ENCODE data around the gene EPS8L1. TPM values are rescaled to one million over a fixed set of nuclear protein-coding genes. Genes with fewer than 3 reads are reported as not detected.

Gene EPS8L1
- total and polyA plus RNA-seq, 3 donors from 2014 or later: 3.4 to 13.3 (median 3.6) TPM

DNA sequence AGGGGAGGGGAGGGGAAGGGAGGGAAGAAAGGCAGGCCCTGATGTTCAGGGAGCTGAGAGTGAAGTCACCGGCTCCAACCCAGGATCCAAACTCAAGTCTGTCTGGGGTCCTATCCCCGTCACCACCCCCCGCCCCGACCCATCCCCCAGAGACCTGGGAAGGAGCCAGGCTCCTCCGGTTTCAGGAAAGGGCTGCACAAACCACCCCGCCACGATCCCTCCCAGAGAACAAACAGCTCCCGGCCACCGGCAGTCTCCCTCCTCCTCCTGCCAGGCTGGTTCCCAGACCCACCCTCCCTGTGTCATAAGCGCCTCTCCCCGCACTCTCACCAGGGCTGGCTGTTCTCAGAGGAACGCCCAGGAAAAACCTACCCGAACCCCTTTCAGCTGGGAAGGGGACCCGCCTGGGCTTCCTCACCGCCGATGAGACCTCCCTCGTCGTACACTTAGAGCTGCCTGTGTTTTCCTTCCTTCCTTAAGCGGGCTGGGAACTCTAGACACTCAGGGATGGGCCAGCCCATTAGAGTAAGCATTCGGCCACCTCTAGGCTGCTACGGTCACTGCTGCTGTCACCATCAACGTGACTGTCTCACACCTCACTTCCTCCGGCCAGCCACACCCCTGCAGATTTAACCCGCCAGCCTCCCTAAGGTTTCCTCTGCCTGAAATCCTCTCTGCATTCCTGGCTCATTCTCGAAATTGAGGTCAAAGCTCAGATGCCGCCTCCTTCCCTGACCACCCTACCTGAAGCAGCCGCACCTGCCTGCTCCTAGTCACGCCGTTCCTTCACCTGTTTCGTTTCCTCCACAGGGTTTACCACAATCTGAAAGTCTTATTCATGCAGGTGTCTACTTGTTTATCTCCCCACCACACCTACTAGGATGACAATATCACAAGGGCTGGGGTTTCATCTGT is 6.5 kb upstream of the EPS8L1 start:
- Histone ChIP-seq H3K4me1 (peaks cover 2% of the 10 kb centered on the region), H3K4me3 (no peak overlapping the region), H3K27ac (no peak overlapping the region), H3K27me3 (no peaks in the 10 kb centered on the region), H3K36me3 (ENCODE audit: low read depth, missing control alignments) (no peaks in the 10 kb centered on the region), H3K9me3 (no peaks in the 10 kb centered on the region)
- TF ChIP-seq, protein P1, sequence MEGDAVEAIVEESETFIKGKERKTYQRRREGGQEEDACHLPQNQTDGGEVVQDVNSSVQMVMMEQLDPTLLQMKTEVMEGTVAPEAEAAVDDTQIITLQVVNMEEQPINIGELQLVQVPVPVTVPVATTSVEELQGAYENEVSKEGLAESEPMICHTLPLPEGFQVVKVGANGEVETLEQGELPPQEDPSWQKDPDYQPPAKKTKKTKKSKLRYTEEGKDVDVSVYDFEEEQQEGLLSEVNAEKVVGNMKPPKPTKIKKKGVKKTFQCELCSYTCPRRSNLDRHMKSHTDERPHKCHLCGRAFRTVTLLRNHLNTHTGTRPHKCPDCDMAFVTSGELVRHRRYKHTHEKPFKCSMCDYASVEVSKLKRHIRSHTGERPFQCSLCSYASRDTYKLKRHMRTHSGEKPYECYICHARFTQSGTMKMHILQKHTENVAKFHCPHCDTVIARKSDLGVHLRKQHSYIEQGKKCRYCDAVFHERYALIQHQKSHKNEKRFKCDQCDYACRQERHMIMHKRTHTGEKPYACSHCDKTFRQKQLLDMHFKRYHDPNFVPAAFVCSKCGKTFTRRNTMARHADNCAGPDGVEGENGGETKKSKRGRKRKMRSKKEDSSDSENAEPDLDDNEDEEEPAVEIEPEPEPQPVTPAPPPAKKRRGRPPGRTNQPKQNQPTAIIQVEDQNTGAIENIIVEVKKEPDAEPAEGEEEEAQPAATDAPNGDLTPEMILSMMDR (IDR thresholded peaks at IDR 0.05): no peak
- no peak for TF ChIP-seq POLR2A (IDR thresholded peaks at IDR 0.05)
- 30 to 31% methylated on average over 26 to 29 of the region's 30 CpGs for WGBS, 2 donors
- no peak for DNase-seq
- intact Hi-C loops (cut with DNase I; ENCODE audit: low total_unique reads): no loop called here

DNA sequence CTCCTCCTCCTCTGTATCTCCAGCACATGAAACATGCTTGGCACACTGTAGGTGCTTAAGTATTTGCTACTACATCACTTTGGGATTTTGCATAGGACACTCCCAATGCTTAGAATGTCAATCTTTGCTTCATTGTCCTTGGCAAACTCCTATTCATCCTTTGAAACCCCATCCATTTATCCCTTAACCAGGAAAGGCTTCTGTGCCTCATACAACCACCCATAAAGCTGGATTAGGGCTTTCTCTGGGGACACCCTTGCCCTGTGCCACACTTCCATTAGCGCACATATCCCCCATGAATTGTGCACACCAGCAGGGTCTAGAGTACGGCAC is 5.8 kb upstream of the EPS8L1 start:
- intact Hi-C loops (cut with DNase I; ENCODE audit: low total_unique reads): no loop called here
- TF ChIP-seq, protein P1 (IDR thresholded peaks at IDR 0.05): no peak
- TF ChIP-seq POLR2A (IDR thresholded peaks at IDR 0.05): no peak
- no peaks in the 10 kb centered on the region for H3K27me3 ChIP-seq
- WGBS, 2 donors: 95% methylated on average over 2 of the region's 2 CpGs
- no peak overlapping the region for H3K4me3 ChIP-seq
- no peaks in the 10 kb centered on the region for H3K36me3 ChIP-seq (ENCODE audit: low read depth, missing control alignments)
- no peak for DNase-seq
- peaks cover 2% of the 10 kb centered on the region for H3K4me1 ChIP-seq
- no peaks in the 10 kb centered on the region for H3K9me3 ChIP-seq
- no peak overlapping the region for H3K27ac ChIP-seq

DNA sequence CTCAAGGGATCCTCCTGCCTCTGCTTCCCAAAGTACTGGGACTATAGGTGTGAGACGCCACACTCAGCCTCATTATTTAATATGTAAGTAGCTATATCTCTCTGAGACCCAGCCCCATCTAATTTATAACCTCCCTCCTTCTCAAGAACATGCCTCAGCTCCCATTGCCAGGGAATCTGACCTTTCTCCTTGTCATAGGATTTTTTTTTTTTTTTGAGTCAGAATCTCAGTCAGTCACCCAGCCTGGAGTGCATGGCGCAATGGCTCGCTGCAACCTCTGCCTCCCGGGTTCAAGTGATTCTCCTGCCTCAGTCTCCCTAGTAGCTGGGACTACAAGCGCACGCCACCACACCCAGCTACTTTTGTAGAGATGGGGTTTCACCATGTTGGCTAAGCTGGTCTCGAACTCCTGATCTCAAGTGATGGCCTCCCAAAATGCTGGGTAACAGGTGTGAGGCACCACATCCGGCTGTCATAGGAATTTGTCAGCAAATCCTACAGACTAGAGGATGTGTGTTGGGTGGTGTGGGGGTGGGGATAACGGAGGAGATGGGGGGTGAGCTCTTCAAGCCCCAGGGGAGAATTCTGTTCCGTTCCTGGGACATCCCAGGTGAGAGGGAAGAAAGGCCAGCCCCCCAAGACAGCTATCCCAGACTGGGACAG is 5.1 kb upstream of the EPS8L1 start:
- Histone ChIP-seq H3K36me3 (ENCODE audit: low read depth, missing control alignments) (no peaks in the 10 kb centered on the region), H3K4me1 (peaks cover 2% of the 10 kb centered on the region), H3K4me3 (no peak overlapping the region), H3K27me3 (no peaks in the 10 kb centered on the region), H3K9me3 (no peaks in the 10 kb centered on the region), H3K27ac (no peak overlapping the region)
- 78 to 81% methylated on average over 10 of the region's 10 CpGs for WGBS, 2 donors
- intact Hi-C loops (cut with DNase I; ENCODE audit: low total_unique reads): no loop called here
- no peak for DNase-seq
- TF ChIP-seq, protein P1 (IDR thresholded peaks at IDR 0.05): no peak
- no peak for TF ChIP-seq POLR2A (IDR thresholded peaks at IDR 0.05)

DNA sequence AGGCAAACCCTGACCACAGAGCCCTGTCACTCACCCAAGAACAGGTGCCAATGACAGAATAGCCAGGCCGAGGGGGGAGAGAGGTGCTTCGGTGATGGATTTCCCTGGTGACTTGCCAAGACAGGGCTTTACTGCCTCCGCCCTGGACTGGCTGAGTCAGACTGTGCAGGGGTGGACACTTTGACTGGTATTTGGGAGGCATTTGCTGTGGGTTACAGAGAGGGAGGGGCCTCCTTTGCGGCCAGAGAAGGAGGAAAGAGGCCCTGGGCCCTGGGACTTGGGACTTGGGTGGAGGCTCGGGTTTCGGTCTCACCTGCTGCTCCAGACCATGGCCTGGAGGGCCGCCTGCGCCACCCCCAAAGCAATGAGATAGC is 4.6 kb upstream of the EPS8L1 start:
- WGBS, 2 donors: 47 to 58% methylated on average over 3 to 8 of the region's 8 CpGs
- Histone ChIP-seq H3K27me3 (no peaks in the 10 kb centered on the region), H3K4me1 (peaks cover 2% of the 10 kb centered on the region), H3K27ac (no peak overlapping the region), H3K36me3 (ENCODE audit: low read depth, missing control alignments) (no peaks in the 10 kb centered on the region), H3K4me3 (no peak overlapping the region), H3K9me3 (no peaks in the 10 kb centered on the region)
- intact Hi-C loops (cut with DNase I; ENCODE audit: low total_unique reads): no loop called here
- TF ChIP-seq, protein P1 (IDR thresholded peaks at IDR 0.05): no peak
- TF ChIP-seq POLR2A (IDR thresholded peaks at IDR 0.05): no peak
- DNase-seq: no peak
